Activated T-helper 1 cell treated with anti-CD3 and anti-CD28 coated beads, Interleukin-2, amount 50 U/mL, for 16 hours (primary cell): ENCODE measurements around the gene ALK.

Experiments
- DNase-seq, 2 donors: peaks; one replicate each; pipeline ENCODE4 v3.0.0-alpha.2; 2020; ENCODE audit warnings: low read depth in 1 of 2, low spot score in 1 of 2

The ALK gene

GRCh38 chr2:29304399-29305060 lies 616.9 kb downstream of the ALK start:
- DNase-seq = no peak

DNA sequence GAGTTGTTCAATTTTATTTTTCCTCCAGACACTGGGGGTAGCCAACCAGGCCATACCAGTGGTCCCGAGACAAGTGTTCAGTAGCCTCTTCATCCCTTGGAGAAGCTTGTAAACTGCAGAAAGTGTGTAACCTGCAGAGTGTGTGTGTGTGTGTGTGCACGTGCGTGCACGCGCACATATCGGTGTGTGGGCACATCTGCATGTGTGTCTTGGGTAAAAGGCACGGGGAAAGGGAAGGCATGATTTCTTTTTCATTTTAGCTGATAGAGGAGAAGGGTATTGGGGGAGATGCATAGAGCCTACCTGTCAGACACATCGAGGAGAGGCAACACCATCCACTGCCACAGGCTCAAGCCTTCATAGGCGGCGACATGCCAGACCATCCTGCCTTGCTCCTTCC lies 624.8 kb downstream of the ALK start:
- DNase-seq = no peak

DNA sequence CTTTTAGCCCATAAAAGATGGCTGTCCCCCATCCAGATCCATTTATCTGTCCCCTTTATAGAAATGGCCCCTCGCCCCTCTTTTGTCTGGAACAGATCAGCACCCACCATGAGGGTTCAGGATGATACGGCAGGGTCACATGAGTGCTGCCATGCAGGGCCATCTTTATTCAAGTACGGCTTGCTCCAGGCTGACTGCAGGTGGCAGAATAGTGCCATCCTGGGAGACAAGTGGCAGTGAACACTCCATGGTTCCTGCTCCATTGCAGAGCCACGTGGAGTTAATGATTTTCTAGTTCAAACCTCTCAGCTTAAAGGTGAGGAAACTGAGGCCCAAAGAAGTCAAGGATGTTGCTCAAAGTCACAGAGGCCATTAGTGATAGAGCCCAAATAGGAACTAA lies 625.5 kb downstream of the ALK start:
- DNase-seq = no peak

DNA sequence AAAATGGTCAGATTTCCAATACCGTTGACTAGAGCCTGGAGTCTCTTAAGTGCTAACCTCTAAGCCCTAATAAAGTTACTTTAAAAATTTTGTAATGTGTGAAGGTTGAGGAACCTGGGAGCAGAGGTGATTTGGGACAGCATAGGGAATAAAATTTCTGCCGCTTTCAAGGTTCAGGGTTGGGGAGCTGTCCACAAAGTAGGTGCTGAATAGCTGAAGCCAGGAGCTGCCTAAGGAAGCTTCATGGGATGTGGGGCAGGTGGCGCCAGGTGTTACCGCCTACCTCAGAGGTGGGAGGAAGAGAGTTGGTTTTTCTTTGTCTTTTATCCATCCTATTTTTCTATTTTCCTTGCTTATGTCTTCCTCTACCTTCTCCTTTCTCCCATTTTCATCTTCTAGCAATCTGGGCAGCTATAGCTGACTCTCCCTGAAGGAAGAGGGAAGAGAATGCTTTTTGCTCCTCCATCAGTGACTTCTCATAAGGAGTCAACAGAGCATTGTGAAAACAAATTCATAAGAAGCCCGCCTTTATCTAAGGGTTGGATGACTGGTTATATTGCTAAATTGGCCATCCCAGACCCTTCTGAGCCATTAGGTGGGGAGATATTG lies 627.5 kb downstream of the ALK start:
- no peak for DNase-seq

- no peak for DNase-seq
These were observed 630.9 kb downstream of the ALK start for GRCh38 chr2:29290293-29291047.

- DNase-seq = no peak
These were observed 636.7 kb downstream of the ALK start for GRCh38 chr2:29284671-29285070.

DNA sequence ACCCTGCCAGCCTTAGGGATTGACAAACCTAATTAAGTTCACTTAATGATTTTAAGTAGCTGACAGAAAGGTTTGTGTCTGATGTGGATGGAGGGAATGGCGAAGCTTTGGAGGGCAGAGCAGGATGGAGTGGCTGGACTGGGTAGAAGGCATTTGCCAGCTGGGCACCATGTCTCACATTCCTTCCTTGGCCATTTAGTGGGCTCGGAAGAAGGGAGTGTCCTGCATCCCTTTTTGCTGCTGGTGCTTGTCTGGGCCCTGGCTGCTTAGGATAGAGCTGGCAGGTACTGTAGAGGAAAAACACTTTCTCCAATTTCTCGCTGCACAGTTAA lies 639.5 kb downstream of the ALK start:
- no peak for DNase-seq

DNA sequence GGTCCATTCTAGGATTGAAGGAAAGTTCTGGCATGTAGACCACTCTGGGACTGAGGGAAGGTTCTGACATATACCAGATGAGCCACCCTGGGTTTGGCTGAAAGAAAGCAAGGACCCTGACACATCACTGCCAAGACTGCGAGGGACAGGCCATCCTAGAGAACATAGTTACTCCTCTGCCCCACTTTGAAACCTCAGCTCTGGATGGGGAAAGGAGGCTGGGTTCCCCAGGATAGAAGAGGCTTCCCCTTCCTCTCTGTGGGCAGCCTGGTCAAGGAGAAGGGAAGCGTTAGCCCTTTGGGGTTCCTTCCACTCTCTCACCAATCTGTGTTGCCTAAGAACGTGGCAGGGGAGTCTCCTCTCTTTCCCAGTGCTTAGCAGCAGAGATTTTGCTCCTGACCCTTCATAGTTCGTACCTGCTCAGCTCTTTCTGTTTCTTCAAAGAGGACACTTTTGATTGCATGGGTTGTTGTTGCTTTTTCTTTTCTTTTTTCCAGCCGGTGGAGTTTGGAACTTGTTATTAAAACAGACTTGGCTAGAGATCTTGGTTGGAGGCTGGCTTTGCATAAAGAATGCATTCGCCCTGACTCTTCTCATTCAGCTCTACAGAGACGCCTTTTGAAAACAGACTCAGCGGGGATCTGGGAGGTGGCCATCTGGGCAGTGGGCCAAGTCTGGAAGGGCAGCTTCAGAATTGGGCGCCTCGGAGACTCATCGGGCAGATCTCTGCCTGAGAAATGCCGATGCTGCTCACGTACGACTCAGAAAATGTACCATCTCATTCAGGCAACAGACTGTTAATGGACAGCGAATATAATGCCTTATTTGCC lies 640.1 kb downstream of the ALK start:
- no peak for DNase-seq

DNA sequence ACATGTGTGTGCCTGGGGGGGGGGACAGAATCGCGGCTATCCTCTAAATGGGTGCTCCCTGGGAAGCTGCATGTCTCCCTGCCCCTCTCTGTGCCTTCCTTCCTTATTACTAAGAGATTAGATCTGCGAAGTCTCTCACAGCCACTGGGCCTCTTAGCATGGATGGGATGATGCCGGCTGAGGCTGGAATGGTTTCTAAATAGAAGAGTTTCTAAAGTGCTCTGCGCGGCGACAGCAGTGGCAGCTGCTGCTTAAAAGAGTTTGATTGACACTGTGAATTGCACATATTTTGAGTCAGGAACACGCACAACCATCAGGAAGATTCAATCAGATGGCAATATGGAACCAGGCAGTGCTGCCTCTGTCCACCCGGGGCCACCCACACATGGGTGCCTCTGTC lies 642.4 kb downstream of the ALK start:
- no peak for DNase-seq

- DNase-seq = no peak
These were observed 645.2 kb downstream of the ALK start for GRCh38 chr2:29276151-29276550.

- DNase-seq = no peak
These were observed 646.2 kb downstream of the ALK start for GRCh38 chr2:29275186-29275585.

DNA sequence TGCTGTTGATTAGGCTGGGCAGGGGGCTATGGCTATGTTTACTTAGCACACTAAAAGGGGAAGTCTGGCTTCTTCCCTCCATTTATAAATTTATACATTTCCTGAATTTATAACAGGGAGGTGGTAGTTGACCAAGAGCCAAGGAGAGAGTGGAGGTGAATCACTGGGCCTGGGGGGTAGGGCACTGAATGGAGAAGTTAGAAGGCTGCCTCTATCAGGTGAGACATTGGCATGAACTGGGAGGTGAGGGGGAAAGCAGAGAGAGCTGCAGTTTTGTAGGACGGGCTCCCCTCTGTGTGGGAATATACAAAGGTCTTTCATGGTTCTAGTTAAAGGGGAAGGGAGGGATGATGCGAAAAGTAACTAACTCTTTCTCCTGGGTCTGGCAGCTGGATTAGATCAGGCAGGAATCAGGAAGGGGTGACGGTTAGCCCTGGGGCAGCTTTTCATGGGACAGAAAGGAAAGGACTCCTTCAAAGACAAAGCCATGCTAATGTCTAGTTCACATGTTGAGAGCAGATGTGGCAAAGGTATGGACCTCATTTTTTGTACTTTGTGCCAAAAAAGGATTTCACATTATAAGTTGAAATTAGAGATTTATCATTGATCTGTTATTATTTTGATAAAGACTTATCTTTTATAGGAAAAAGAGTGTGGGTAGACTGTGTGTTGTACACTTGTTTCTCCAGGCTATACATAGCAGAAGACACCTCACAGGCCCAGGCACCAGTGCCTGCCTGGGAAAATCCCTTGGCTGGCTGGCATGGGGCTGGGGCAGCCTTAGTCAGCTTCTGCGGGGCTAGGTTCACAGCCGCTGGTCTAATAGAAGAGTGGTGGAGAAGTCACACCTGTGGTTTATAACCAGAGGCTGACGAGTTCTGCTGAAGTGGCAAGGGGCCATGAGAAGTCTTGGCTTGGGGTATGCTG lies 647.4 kb downstream of the ALK start:
- no peak for DNase-seq

DNA sequence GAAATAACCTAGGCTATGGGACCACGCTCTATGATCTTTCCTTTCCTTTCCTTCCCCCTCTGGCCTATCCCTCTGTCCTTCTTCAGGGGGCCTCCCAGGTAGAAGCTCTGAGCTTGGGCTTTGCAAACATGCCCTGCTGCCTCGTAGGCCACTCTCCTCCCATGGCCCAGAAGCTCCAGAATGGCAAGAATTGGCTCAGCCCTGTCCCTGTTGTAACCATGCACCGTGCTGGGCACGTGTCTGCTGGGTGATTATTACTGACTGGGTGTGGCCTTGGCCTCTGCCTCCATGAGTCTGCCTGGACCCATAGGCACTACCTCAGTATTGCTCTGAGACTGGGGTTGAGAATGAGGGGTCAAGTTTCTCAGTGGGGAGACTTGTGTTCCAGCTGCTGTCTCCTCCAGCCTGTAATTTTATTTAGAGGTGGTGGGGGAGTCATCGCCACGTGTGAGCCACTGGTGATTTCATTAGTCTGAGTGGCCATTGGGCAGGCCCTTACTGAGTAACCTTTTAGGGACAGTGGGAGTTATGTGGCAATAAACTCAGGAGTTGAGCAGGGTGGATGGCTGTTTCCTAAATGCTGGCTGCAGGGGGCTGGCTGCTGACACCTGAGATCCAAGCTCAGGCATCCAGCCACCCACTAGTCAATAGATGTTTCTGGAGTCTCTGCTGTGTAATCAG lies 648.2 kb downstream of the ALK start:
- no peak for DNase-seq

GRCh38 chr2:29272311-29272710 lies 649.1 kb downstream of the ALK start:
- no peak for DNase-seq

DNA sequence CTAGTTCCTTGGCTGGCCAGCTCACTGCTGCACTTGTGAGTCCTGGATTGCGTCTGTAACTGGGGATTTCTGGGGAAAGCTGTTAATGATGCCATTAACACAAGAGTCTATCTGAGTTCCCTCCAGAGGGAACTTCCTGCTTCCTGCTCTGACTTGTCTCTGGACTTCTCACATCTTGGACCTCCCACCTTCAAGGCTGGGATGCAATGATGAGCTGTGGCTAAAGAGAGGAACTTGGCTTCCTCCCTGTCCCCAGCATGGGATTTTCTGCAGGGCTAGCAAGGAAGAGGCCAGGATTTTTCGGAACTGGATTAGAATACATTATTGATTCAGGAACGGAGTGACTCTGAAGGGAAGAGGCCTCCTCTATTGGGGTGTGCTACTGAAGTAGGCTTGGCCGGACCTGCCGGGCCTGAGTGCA lies 650.7 kb downstream of the ALK start:
- no peak for DNase-seq

DNA sequence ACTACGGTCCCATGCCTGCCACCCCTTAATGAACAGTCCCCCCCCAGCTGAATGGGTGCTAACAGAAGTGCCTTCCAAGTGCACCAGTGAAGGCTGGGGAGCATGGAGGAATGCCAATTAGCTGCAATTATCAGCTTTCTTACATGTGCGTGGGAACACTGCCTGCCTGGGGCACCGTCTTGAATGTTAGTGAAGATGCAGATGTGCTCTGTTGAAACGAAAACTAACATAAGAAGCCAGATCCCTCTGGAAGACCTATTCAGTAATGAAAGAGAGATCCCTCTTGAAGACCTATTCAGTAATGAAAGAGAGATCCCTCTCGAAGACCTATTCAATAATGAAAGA lies 651.6 kb downstream of the ALK start:
- no peak for DNase-seq

DNA sequence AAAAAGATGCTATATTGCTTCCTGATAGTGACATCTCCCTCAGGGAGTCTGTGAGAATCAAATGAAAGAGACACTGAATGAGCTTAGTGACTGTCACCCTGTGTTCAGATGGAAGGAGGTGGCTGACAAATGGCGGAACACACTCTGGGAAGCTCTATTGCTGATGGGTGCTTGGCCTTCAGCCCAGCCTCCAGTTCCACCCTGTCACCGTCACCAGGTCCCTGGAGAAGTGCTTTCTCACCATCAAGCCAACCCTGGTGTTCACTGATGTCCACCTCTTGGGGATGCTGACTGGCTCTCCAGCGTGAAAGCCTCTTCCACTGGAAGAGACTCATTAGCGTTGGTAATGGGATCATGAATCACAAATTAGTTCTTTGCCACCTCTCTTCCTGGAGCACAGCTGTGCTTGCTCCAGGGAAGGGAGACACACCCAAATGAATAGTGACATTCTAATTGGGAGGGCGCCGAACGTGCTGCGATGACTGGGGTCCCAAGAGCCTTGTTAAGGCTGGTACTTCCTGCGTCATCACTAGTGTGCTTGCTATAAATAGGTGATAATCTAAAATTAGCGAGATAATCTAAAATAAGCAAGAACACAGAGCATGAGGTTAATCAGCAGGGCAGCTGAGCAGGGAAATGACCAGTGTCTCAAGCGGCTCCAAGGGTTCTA lies 652.2 kb downstream of the ALK start:
- DNase-seq = no peak

GRCh38 chr2:29267720-29268119 lies 653.7 kb downstream of the ALK start:
- no peak for DNase-seq

GRCh38 chr2:29263886-29264285 lies 657.5 kb downstream of the ALK start:
- no peak for DNase-seq
